PFSK-1 (cell line): ENCODE data around the gene SLC18A2.

Experiments
- FOXP2 ChIP-seq: optimal IDR thresholded peaks from 2 replicates; pipeline ENCODE3; 2011; ENCODE audit warnings: borderline replicate concordance, control low read depth, inconsistent platforms; ENCODE audit not compliant: insufficient read depth; ENCODE audit errors: extremely low read length, extremely low read depth
- POLR2AphosphoS5 ChIP-seq: IDR thresholded peaks from 2 replicates; pipeline ENCODE4 v1.6.1; 2012; ENCODE audit warnings: low read depth, mild to moderate bottlenecking, control low read depth, low read length, moderate library complexity
- SIN3A ChIP-seq: IDR thresholded peaks from 2 replicates; pipeline ENCODE4 v1.6.1; 2012; ENCODE audit warnings: mild to moderate bottlenecking, low read length, moderate library complexity, borderline replicate concordance; ENCODE audit not compliant: insufficient read depth
- TAF1 ChIP-seq: IDR thresholded peaks from 2 replicates; pipeline ENCODE4 v1.6.1; 2012; ENCODE audit warnings: low read length, control low read depth, borderline replicate concordance; ENCODE audit not compliant: insufficient read depth
- TF ChIP-seq, protein P1 (sequence below), 2 experiments: IDR thresholded peaks; 2 replicates each; pipeline versions ENCODE4 v1.6.1 to v1.8.0; 2011 to 2012; ENCODE audit warnings: low read depth in 2 of 2, low read length in 2 of 2, control low read depth in 1 of 2, inconsistent platforms in 1 of 2, mild to moderate bottlenecking in 1 of 2, moderate library complexity in 1 of 2; ENCODE audit not compliant: insufficient read depth in 1 of 2

- TF ChIP-seq SIN3A (no peak), TAF1 (no peak), POLR2AphosphoS5 (no peak), FOXP2 (no peak)
- TF ChIP-seq, protein P1, sequence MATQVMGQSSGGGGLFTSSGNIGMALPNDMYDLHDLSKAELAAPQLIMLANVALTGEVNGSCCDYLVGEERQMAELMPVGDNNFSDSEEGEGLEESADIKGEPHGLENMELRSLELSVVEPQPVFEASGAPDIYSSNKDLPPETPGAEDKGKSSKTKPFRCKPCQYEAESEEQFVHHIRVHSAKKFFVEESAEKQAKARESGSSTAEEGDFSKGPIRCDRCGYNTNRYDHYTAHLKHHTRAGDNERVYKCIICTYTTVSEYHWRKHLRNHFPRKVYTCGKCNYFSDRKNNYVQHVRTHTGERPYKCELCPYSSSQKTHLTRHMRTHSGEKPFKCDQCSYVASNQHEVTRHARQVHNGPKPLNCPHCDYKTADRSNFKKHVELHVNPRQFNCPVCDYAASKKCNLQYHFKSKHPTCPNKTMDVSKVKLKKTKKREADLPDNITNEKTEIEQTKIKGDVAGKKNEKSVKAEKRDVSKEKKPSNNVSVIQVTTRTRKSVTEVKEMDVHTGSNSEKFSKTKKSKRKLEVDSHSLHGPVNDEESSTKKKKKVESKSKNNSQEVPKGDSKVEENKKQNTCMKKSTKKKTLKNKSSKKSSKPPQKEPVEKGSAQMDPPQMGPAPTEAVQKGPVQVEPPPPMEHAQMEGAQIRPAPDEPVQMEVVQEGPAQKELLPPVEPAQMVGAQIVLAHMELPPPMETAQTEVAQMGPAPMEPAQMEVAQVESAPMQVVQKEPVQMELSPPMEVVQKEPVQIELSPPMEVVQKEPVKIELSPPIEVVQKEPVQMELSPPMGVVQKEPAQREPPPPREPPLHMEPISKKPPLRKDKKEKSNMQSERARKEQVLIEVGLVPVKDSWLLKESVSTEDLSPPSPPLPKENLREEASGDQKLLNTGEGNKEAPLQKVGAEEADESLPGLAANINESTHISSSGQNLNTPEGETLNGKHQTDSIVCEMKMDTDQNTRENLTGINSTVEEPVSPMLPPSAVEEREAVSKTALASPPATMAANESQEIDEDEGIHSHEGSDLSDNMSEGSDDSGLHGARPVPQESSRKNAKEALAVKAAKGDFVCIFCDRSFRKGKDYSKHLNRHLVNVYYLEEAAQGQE (IDR thresholded peaks at IDR 0.05; ENCODE audit: insufficient read depth in 1 of 2, low read depth in 2 of 2, low read length in 2 of 2): no peak
Measured at GRCh38 chr10:117298219-117298618, 57.3 kb downstream of the SLC18A2 start.
